Activated naive CD8-positive, alpha-beta T cell (primary cell): ENCODE results near the gene HIF1AN.
"Not testable (repeated sequence)": the region's sequence is repeated elsewhere in the genome, so short reads cannot be mapped to it uniquely, and the experiment has no call there.

Source experiments
- H3K27ac Mint-ChIP-seq: one replicate; pipeline ENCODE4 v1.8.0; 2021; ENCODE audit warnings: mixed read lengths
- H3K27me3 Mint-ChIP-seq: one replicate; pipeline ENCODE4 v1.8.0; 2021; ENCODE audit warnings: mixed read lengths
- H3K36me3 Mint-ChIP-seq: one replicate; pipeline ENCODE4 v1.8.0; 2021; ENCODE audit warnings: mixed read lengths
- H3K4me1 Mint-ChIP-seq: one replicate; pipeline ENCODE4 v1.8.0; 2021; ENCODE audit warnings: low read depth, mixed read lengths
- H3K4me3 Mint-ChIP-seq: one replicate; pipeline ENCODE4 v1.8.0; 2021; ENCODE audit warnings: mild to moderate bottlenecking, mixed read lengths
- H3K9me3 Mint-ChIP-seq: one replicate; pipeline ENCODE4 v1.8.0; 2021; ENCODE audit warnings: low read depth, mixed read lengths

The HIF1AN gene

GRCh38 chr10:100568912-100569311 lies 33.2 kb downstream of the HIF1AN start:
- H3K27ac Mint-ChIP-seq = no peak overlapping the region
- peaks cover 24% of the 10 kb centered on the region for H3K27me3 Mint-ChIP-seq
- H3K9me3 Mint-ChIP-seq = no peaks in the 10 kb centered on the region
- no peaks in the 10 kb centered on the region for H3K36me3 Mint-ChIP-seq
- H3K4me3 Mint-ChIP-seq = no peak overlapping the region
- no peaks in the 10 kb centered on the region for H3K4me1 Mint-ChIP-seq

GRCh38 chr10:100569687-100570481 lies 34.1 kb downstream of the HIF1AN start:
- Mint-ChIP-seq H3K36me3 (no peaks in the 10 kb centered on the region), H3K4me1 (no peaks in the 10 kb centered on the region), H3K27me3 (peaks cover 21% of the 10 kb centered on the region), H3K27ac (no peak overlapping the region), H3K4me3 (no peak overlapping the region), H3K9me3 (no peaks in the 10 kb centered on the region)

GRCh38 chr10:100570506-100570905 lies 34.8 kb downstream of the HIF1AN start:
- H3K9me3 Mint-ChIP-seq = no peaks in the 10 kb centered on the region
- peaks cover 21% of the 10 kb centered on the region for H3K27me3 Mint-ChIP-seq
- no peaks in the 10 kb centered on the region for H3K4me1 Mint-ChIP-seq
- no peak overlapping the region for H3K4me3 Mint-ChIP-seq
- no peaks in the 10 kb centered on the region for H3K36me3 Mint-ChIP-seq
- no peak overlapping the region for H3K27ac Mint-ChIP-seq

- no peaks in the 10 kb centered on the region for H3K36me3 Mint-ChIP-seq
- H3K9me3 Mint-ChIP-seq = no peaks in the 10 kb centered on the region
- peaks cover 17% of the 10 kb centered on the region for H3K27me3 Mint-ChIP-seq
- H3K4me3 Mint-ChIP-seq = no peak overlapping the region
- no peaks in the 10 kb centered on the region for H3K4me1 Mint-ChIP-seq
- H3K27ac Mint-ChIP-seq = no peak overlapping the region
Observed at GRCh38 chr10:100571084-100571856, 35.5 kb downstream of the HIF1AN start.

DNA sequence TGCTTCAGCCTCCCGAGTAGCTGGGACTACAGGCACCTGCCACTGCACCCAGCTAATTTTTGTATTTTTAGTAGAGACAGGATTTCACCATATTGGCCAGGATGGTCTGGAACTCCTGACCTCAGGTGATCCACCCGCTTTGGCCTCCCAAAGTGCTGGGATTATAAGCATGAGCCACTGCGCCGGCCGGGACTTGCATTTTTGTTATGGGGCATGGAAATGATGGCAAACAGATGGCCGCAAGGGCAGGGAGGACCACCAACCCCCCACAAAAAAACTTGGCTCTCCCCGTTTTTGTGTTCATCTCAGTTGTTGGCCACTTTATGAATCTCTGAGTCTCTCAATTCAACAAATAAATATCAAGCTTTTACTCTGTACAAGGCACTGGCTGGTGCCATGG lies 39.4 kb downstream of the HIF1AN start:
- not testable (repeated sequence) for H3K4me3 Mint-ChIP-seq, H3K27ac Mint-ChIP-seq, H3K4me1 Mint-ChIP-seq, H3K36me3 Mint-ChIP-seq, H3K9me3 Mint-ChIP-seq
- peaks cover 14% of the 10 kb centered on the region for H3K27me3 Mint-ChIP-seq

GRCh38 chr10:100575585-100576281 lies 40.0 kb downstream of the HIF1AN start:
- Mint-ChIP-seq H3K4me1 (no peaks in the 10 kb centered on the region), H3K27ac (no peak overlapping the region), H3K4me3 (no peak overlapping the region), H3K9me3 (no peaks in the 10 kb centered on the region), H3K27me3 (peaks cover 14% of the 10 kb centered on the region), H3K36me3 (no peaks in the 10 kb centered on the region)

GRCh38 chr10:100576282-100576635 lies 40.5 kb downstream of the HIF1AN start:
- Mint-ChIP-seq H3K9me3 (no peaks in the 10 kb centered on the region), H3K27ac (no peak overlapping the region), H3K36me3 (no peaks in the 10 kb centered on the region), H3K4me3 (no peak overlapping the region), H3K4me1 (no peaks in the 10 kb centered on the region), H3K27me3 (peaks cover 14% of the 10 kb centered on the region)

DNA sequence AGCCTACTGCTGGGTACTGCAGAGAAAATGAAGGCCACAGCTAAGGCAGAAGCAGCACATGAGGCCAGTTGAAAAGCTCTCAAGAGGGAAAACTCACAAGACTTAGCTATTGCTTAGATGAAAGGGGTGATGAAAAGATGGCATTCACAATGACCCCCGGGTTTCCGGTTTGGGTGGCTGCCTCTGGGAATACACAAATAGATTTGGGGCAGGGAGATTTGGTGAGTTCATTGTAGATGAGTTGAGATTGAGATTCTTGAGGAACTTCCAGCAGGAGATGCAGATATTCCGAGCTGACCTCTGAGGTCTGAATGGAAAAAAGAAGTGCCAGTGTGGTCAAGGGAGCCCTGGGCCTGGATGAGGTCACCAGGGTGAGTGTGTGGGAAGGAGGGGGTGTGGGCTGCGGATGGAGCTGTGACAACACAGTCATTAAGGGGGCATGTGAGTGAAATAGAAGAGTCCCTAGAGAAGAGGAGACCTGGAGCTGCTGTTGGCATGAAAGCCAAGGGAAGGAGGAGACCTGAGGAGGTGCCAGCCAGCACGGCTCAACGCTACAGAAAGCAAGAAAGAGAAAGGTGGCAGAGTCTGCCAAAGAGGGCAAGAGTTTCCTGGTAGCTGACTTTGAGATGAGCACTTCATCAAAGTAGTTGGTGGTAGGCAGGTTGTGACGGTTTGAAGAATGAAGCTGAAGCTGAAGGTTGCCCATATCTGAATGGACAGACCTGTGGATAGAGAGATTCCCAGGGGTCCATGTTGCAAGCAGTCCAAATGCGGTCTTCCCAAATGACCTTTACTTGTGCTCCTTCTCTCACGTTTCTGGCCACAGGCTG lies 43.7 kb downstream of the HIF1AN start:
- Mint-ChIP-seq H3K27me3 (peaks cover 12% of the 10 kb centered on the region), H3K9me3 (no peaks in the 10 kb centered on the region), H3K27ac (no peak overlapping the region), H3K4me3 (no peak overlapping the region), H3K4me1 (no peaks in the 10 kb centered on the region), H3K36me3 (no peaks in the 10 kb centered on the region)

- Mint-ChIP-seq H3K4me3 (no peak overlapping the region), H3K27ac (no peak overlapping the region), H3K27me3 (peaks cover 43% of the 10 kb centered on the region), H3K4me1 (no peaks in the 10 kb centered on the region), H3K36me3 (peaks cover 4% of the 10 kb centered on the region), H3K9me3 (peaks cover 17% of the 10 kb centered on the region)
Observed at GRCh38 chr10:100586959-100587358, 51.2 kb downstream of the HIF1AN start.

GRCh38 chr10:100598166-100598565 lies 62.4 kb downstream of the HIF1AN start:
- Mint-ChIP-seq H3K9me3 (no peaks in the 10 kb centered on the region), H3K4me3 (no peak overlapping the region), H3K36me3 (peaks cover 2% of the 10 kb centered on the region), H3K4me1 (no peaks in the 10 kb centered on the region), H3K27me3 (peaks cover 13% of the 10 kb centered on the region), H3K27ac (no peak overlapping the region)

DNA sequence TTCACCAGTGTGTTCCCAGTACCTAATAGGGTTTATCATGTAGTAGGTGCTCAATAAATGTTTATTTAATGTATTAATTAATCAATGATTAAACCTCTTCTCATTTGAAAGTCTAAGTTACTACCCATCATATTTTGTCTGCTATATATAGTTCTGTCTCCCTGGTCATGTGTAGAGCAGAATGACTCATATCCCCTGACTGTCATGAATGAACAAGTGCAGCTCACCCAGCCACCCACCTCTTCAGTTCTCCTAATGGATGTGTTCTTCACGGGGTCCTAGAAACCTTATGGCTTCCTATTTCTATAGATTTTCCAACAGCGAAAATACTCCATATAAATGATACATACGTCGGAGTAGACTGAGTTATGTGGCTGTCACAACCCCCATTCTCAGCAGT lies 64.5 kb downstream of the HIF1AN start:
- no peak overlapping the region for H3K4me3 Mint-ChIP-seq
- H3K9me3 Mint-ChIP-seq = no peaks in the 10 kb centered on the region
- H3K27ac Mint-ChIP-seq = no peak overlapping the region
- H3K36me3 Mint-ChIP-seq = peaks cover 2% of the 10 kb centered on the region
- H3K27me3 Mint-ChIP-seq = peaks cover 16% of the 10 kb centered on the region
- no peaks in the 10 kb centered on the region for H3K4me1 Mint-ChIP-seq

- Mint-ChIP-seq H3K4me3 (no peak overlapping the region), H3K27ac (no peak overlapping the region), H3K36me3 (peaks cover 2% of the 10 kb centered on the region), H3K27me3 (peaks cover 18% of the 10 kb centered on the region), H3K4me1 (no peaks in the 10 kb centered on the region), H3K9me3 (no peaks in the 10 kb centered on the region)
Observed at GRCh38 chr10:100607439-100607838, 71.7 kb downstream of the HIF1AN start.
